PFSK-1 (cell line): ENCODE measurements around the gene ARAP3.

Source experiments
- FOXP2 ChIP-seq: optimal IDR thresholded peaks from 2 replicates; pipeline ENCODE3; 2011; ENCODE audit warnings: borderline replicate concordance, control low read depth, inconsistent platforms; ENCODE audit not compliant: insufficient read depth; ENCODE audit errors: extremely low read length, extremely low read depth
- POLR2AphosphoS5 ChIP-seq: IDR thresholded peaks from 2 replicates; pipeline ENCODE4 v1.6.1; 2012; ENCODE audit warnings: low read depth, mild to moderate bottlenecking, control low read depth, low read length, moderate library complexity
- REST ChIP-seq, 2 experiments: IDR thresholded peaks; 2 replicates each; pipeline versions ENCODE4 v1.6.1 to v1.8.0; 2011 to 2012; ENCODE audit warnings: low read depth in 2 of 2, low read length in 2 of 2, control low read depth in 1 of 2, inconsistent platforms in 1 of 2, mild to moderate bottlenecking in 1 of 2, moderate library complexity in 1 of 2; ENCODE audit not compliant: insufficient read depth in 1 of 2
- SIN3A ChIP-seq: IDR thresholded peaks from 2 replicates; pipeline ENCODE4 v1.6.1; 2012; ENCODE audit warnings: mild to moderate bottlenecking, low read length, moderate library complexity, borderline replicate concordance; ENCODE audit not compliant: insufficient read depth
- TAF1 ChIP-seq: IDR thresholded peaks from 2 replicates; pipeline ENCODE4 v1.6.1; 2012; ENCODE audit warnings: low read length, control low read depth, borderline replicate concordance; ENCODE audit not compliant: insufficient read depth

- TF ChIP-seq TAF1 (no peak), REST (IDR thresholded peaks at IDR 0.05; ENCODE audit: insufficient read depth in 1 of 2, low read depth in 2 of 2, low read length in 2 of 2) (no peak), POLR2AphosphoS5 (no peak), SIN3A (no peak), FOXP2 (no peak)
These were observed 43.3 kb downstream of the ARAP3 start for GRCh38 chr5:141638771-141639170.
